H1 (cell line): ENCODE measurements around the gene CGNL1.

Experiments
- CBX5 ChIP-seq: fragments of 300-800, 300-1000 bp; sonication (generic); IDR thresholded peaks from 2 replicates; pipeline ENCODE4 v1.7.1; 2016; ENCODE audit warnings: antibody characterized with exemption, low read length, low read depth
- GTF2F1 ChIP-seq: IDR thresholded peaks from 2 replicates; pipeline ENCODE4 v1.6.1; 2012; ENCODE audit warnings: low read depth, low read length, improper control_type of control experiment, borderline replicate concordance
- HDAC2 ChIP-seq, 2 experiments: fragments of 300-600 bp in 1 of 2; sonication (generic) in 1 of 2; IDR thresholded peaks; 2 replicates each; pipeline ENCODE4 v1.6.1; 2011 to 2012; ENCODE audit warnings: low read depth in 2 of 2, low read length in 2 of 2, mild to moderate bottlenecking in 2 of 2, moderate library complexity in 2 of 2, borderline replicate concordance in 1 of 2, inconsistent platforms in 1 of 2
- JUND ChIP-seq: IDR thresholded peaks from 2 replicates; pipeline ENCODE4 v1.6.1; 2011; ENCODE audit warnings: mild to moderate bottlenecking, improper control_type of control experiment, low read length
- POLR2A ChIP-seq, 2 experiments: IDR thresholded peaks; 1 replicate in 1 of 2; 2 replicates in 1 of 2; pipeline ENCODE4 v1.6.1; 2011; ENCODE audit warnings: low read depth in 2 of 2, low read length in 2 of 2, mild to moderate bottlenecking in 2 of 2; ENCODE audit errors: control extremely low read depth in 1 of 2
- POLR2AphosphoS5 ChIP-seq: IDR thresholded peaks from 2 replicates; pipeline ENCODE4 v1.6.1; 2011; ENCODE audit warnings: low read depth, low read length
- SIN3A ChIP-seq, 2 experiments: IDR thresholded peaks in 1 of 2; conservative IDR thresholded peaks in 1 of 2; 2 replicates each; pipeline ENCODE4 v1.6.1; 2011 to 2012; ENCODE audit warnings: low read length in 2 of 2, improper control_type of control experiment in 1 of 2, low read depth in 1 of 2, mild to moderate bottlenecking in 1 of 2
- SRF ChIP-seq: IDR thresholded peaks from 2 replicates; pipeline ENCODE4 v1.6.1; 2011; ENCODE audit warnings: mild to moderate bottlenecking, low read depth, low read length, moderate library complexity
- YY1 ChIP-seq: IDR thresholded peaks from 2 replicates; pipeline ENCODE4 v1.6.1; 2011; ENCODE audit warnings: low read depth, mild to moderate bottlenecking, low read length
- TF ChIP-seq, protein P1 (sequence below), 3 experiments: IDR thresholded peaks; 1 replicate in 2 of 3; 2 replicates in 1 of 3; pipeline versions ENCODE4 v1.5.1 to v1.6.1; 2011; ENCODE audit warnings: low read length in 3 of 3, mild to moderate bottlenecking in 3 of 3, inconsistent platforms in 2 of 3, low read depth in 1 of 3, moderate library complexity in 1 of 3; ENCODE audit not compliant: insufficient read depth in 1 of 3; ENCODE audit errors: control extremely low read depth in 1 of 3
- TF ChIP-seq, protein P2 (sequence below): IDR thresholded peaks from 2 replicates; pipeline ENCODE4 v1.6.1; 2012; ENCODE audit warnings: inconsistent platforms
- TF ChIP-seq, protein P3 (sequence below): IDR thresholded peaks from 2 replicates; pipeline ENCODE4 v1.6.1; 2011; ENCODE audit warnings: low read length, improper control_type of control experiment
- TF ChIP-seq, protein P4 (sequence below): IDR thresholded peaks from 2 replicates; pipeline ENCODE4 v1.6.1; 2011; ENCODE audit warnings: low read depth, mild to moderate bottlenecking, low read length; ENCODE audit not compliant: insufficient read depth

DNA sequence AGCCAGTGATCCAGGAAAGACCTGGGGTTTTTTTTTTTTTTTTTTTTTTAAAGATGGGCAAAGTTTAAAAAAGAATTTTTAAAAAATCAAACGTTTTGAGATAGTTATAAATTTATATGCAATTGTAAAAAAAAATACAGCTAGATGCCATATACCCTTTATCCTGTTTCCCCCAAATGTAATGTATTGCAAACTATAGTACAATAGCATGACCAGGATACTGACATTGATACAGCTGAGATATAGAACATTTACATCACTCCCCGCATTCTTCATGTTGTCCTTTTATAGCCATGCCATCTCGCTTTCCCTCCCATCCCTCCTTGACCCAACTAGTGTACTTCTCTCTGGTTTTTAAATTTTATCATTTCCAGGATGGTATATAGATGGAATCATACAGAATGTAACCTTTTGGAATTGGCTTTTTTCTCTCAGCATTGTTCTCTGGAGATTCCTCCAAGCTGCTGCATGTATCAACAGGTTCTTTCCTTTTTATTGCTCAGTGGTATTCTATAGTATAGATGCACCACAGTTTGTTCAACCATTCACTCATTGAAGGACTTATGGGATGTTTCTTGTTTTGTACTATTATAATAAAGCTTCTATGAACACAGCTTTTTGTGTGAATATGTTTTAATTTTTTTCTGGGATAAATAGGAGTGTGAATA is 104.9 kb downstream of the CGNL1 start:
- no peak for TF ChIP-seq POLR2A (IDR thresholded peaks at IDR 0.05; ENCODE audit: control extremely low read depth in 1 of 2, low read depth in 2 of 2, low read length in 2 of 2)
- TF ChIP-seq, protein P1, sequence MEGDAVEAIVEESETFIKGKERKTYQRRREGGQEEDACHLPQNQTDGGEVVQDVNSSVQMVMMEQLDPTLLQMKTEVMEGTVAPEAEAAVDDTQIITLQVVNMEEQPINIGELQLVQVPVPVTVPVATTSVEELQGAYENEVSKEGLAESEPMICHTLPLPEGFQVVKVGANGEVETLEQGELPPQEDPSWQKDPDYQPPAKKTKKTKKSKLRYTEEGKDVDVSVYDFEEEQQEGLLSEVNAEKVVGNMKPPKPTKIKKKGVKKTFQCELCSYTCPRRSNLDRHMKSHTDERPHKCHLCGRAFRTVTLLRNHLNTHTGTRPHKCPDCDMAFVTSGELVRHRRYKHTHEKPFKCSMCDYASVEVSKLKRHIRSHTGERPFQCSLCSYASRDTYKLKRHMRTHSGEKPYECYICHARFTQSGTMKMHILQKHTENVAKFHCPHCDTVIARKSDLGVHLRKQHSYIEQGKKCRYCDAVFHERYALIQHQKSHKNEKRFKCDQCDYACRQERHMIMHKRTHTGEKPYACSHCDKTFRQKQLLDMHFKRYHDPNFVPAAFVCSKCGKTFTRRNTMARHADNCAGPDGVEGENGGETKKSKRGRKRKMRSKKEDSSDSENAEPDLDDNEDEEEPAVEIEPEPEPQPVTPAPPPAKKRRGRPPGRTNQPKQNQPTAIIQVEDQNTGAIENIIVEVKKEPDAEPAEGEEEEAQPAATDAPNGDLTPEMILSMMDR (IDR thresholded peaks at IDR 0.05; ENCODE audit: control extremely low read depth in 1 of 3, insufficient read depth in 1 of 3, low read depth in 1 of 3, low read length in 3 of 3), result no peak
- no peak for TF ChIP-seq SRF
- TF ChIP-seq, protein P2, sequence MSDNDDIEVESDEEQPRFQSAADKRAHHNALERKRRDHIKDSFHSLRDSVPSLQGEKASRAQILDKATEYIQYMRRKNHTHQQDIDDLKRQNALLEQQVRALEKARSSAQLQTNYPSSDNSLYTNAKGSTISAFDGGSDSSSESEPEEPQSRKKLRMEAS, result no peak
- TF ChIP-seq HDAC2 (IDR thresholded peaks at IDR 0.05; ENCODE audit: borderline replicate concordance in 1 of 2, low read depth in 2 of 2, low read length in 2 of 2), result no peak
- TF ChIP-seq YY1, result no peak
- no peak for TF ChIP-seq GTF2F1
- TF ChIP-seq, protein P3, sequence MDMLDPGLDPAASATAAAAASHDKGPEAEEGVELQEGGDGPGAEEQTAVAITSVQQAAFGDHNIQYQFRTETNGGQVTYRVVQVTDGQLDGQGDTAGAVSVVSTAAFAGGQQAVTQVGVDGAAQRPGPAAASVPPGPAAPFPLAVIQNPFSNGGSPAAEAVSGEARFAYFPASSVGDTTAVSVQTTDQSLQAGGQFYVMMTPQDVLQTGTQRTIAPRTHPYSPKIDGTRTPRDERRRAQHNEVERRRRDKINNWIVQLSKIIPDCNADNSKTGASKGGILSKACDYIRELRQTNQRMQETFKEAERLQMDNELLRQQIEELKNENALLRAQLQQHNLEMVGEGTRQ, result no peak
- TF ChIP-seq CBX5, result no peak
- TF ChIP-seq SIN3A (conservative IDR thresholded peaks at IDR 0.05 in 1 of 2, IDR thresholded peaks at IDR 0.05 in 1 of 2; ENCODE audit: low read depth in 1 of 2, low read length in 2 of 2), result no peak
- no peak for TF ChIP-seq JUND
- no peak for TF ChIP-seq POLR2AphosphoS5
- TF ChIP-seq, protein P4, sequence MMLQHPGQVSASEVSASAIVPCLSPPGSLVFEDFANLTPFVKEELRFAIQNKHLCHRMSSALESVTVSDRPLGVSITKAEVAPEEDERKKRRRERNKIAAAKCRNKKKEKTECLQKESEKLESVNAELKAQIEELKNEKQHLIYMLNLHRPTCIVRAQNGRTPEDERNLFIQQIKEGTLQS, result no peak
